ENCODE measurements around the gene FER.
"Not testable (repeated sequence)": the region's sequence is repeated elsewhere in the genome, so short reads cannot be mapped to it uniquely, and the experiment has no call there.

DNA sequence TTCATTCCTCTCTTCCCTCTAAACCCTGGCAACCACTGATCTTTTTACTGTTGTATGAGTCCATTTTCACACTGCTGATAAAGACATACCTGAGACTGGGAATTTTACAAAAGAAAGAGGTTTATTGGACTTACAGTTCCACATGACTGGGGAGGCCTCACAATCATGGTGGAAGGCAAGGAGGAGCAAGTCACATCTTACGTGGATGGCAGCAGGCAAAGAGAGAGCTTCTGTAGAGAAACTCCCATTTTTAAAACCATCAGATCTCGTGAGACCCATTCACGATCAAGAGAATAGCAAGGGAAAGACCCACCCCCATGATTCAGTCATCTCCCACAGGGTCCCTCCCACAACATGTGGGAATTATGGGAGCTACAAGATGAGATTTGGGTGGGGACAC lies 29.9 kb downstream of the FER start:
- TF ChIP-seq GABPA (IDR thresholded peaks at IDR 0.05; ENCODE audit: low read depth); EZH2phosphoT487 (IDR thresholded peaks at IDR 0.05; ENCODE audit: borderline replicate concordance, low read depth); EP300 (IDR thresholded peaks at IDR 0.05; ENCODE audit: borderline replicate concordance in 1 of 2, low read depth in 1 of 2, low read length in 1 of 2): not testable (repeated sequence)
- TF ChIP-seq, protein P1, sequence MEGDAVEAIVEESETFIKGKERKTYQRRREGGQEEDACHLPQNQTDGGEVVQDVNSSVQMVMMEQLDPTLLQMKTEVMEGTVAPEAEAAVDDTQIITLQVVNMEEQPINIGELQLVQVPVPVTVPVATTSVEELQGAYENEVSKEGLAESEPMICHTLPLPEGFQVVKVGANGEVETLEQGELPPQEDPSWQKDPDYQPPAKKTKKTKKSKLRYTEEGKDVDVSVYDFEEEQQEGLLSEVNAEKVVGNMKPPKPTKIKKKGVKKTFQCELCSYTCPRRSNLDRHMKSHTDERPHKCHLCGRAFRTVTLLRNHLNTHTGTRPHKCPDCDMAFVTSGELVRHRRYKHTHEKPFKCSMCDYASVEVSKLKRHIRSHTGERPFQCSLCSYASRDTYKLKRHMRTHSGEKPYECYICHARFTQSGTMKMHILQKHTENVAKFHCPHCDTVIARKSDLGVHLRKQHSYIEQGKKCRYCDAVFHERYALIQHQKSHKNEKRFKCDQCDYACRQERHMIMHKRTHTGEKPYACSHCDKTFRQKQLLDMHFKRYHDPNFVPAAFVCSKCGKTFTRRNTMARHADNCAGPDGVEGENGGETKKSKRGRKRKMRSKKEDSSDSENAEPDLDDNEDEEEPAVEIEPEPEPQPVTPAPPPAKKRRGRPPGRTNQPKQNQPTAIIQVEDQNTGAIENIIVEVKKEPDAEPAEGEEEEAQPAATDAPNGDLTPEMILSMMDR (IDR thresholded peaks at IDR 0.05), result not testable (repeated sequence)
